IMR-90 (cell line): ENCODE data around the gene IFNLR1. TPM values are rescaled to one million over a fixed set of nuclear protein-coding genes. Genes with fewer than 3 reads are reported as not detected.

Source experiments
- ATAC-seq: fragments of 200-7000 bp; cut with Tn5 transposase; 2 replicates; pipeline ENCODE4 v1.9.1; 2020; ENCODE audit warnings: low read depth, mild to moderate bottlenecking, moderate library complexity
- BruUV-seq: library from RNA; stranded (reverse); fragments of 400-500 nt; replicated peaks from 2 replicates; lab custom pipeline; 2021; lab: Mats Ljungman, UMichigan
- CTCF ChIA-PET: fragments of 300-600 bp; formaldehyde crosslinking; extraction: SDS; loops from one replicate; lab custom pipeline; 2021; ENCODE audit warnings: antibody characterized with exemption; lab: Yijun Ruan, JAX
- POLR2A ChIA-PET: fragments of 300-600 bp; sonication (Branson Sonifier 250); formaldehyde crosslinking; loops from one replicate; lab custom pipeline; 2022; ENCODE audit warnings: antibody characterized with exemption; ENCODE audit not compliant: unreplicated experiment; lab: Charles Lee
- DNase-seq: peaks from one replicate; pipeline ENCODE4 v3.0.0; 2013
- H2AFZ ChIP-seq: replicated peaks from 2 replicates; pipeline ENCODE3; 2013; ENCODE audit warnings: low read length, mild to moderate bottlenecking; ENCODE audit not compliant: poor library complexity
- H2AK5ac ChIP-seq: 2 replicates; pipeline ENCODE4 v1.6.1; 2013; ENCODE audit warnings: low read depth, low read length, inconsistent platforms
- H2AK9ac ChIP-seq: replicated peaks from 2 replicates; pipeline ENCODE3; 2013; ENCODE audit warnings: mild to moderate bottlenecking, low read depth, low read length, moderate library complexity; ENCODE audit not compliant: poor library complexity
- H2BK120ac ChIP-seq: 2 replicates; pipeline ENCODE4 v1.6.1; 2013; ENCODE audit warnings: low read depth, low read length, inconsistent platforms
- H2BK15ac ChIP-seq: 3 replicates; pipeline ENCODE4 v1.6.1; 2013; ENCODE audit warnings: low read depth, low read length, inconsistent platforms
- H2BK20ac ChIP-seq: 2 replicates; pipeline ENCODE4 v1.6.1; 2013; ENCODE audit warnings: low read depth, mild to moderate bottlenecking, inconsistent platforms, low read length, moderate library complexity
- H2BK5ac ChIP-seq: 2 replicates; pipeline ENCODE4 v1.6.1; 2013; ENCODE audit warnings: mild to moderate bottlenecking, low read depth, low read length, inconsistent platforms; ENCODE audit not compliant: poor library complexity, severe bottlenecking
- H3K14ac ChIP-seq: replicated peaks from 2 replicates; pipeline ENCODE4 v1.6.1; 2013; ENCODE audit warnings: low read depth, low read length, inconsistent platforms
- H3K18ac ChIP-seq: 2 replicates; pipeline ENCODE4 v1.6.1; 2013; ENCODE audit warnings: low read depth, low read length, control low read depth
- H3K23ac ChIP-seq: 2 replicates; pipeline ENCODE4 v1.6.1; 2013; ENCODE audit warnings: low read depth, low read length, inconsistent platforms
- H3K27ac ChIP-seq: 2 replicates; pipeline ENCODE4 v1.5.1; 2013; ENCODE audit warnings: mild to moderate bottlenecking, control low read depth, low read length; ENCODE audit not compliant: insufficient read depth
- H3K27me3 ChIP-seq: 2 replicates; pipeline ENCODE4 v1.6.1; 2013; ENCODE audit warnings: low read length; ENCODE audit not compliant: control insufficient read depth, insufficient read depth
- H3K36me3 ChIP-seq: 2 replicates; pipeline ENCODE4 v1.6.1; 2013; ENCODE audit warnings: low read length, mixed read lengths; ENCODE audit not compliant: control insufficient read depth, insufficient read depth
- H3K4ac ChIP-seq: 2 replicates; pipeline ENCODE4 v1.6.1; 2013; ENCODE audit warnings: low read depth, low read length, inconsistent platforms
- H3K4me1 ChIP-seq: 2 replicates; pipeline ENCODE4 v1.6.1; 2013; ENCODE audit warnings: low read length, mixed read lengths; ENCODE audit not compliant: control insufficient read depth, insufficient read depth
- H3K4me2 ChIP-seq: 2 replicates; pipeline ENCODE4 v1.6.1; 2013; ENCODE audit warnings: low read depth, mild to moderate bottlenecking, control low read depth, low read length, moderate library complexity
- H3K4me3 ChIP-seq: 2 replicates; pipeline ENCODE4 v1.5.1; 2013; ENCODE audit warnings: low read depth, mild to moderate bottlenecking, control low read depth, low read length, moderate library complexity; ENCODE audit not compliant: insufficient read depth
- H3K56ac ChIP-seq: 2 replicates; pipeline ENCODE4 v1.6.1; 2013; ENCODE audit warnings: low read length, inconsistent platforms; ENCODE audit not compliant: insufficient read depth; ENCODE audit errors: extremely low read depth
- H3K79me1 ChIP-seq, 2 experiments: 2 replicates each; pipeline ENCODE4 v1.6.1; 2013; ENCODE audit warnings: low read length in 2 of 2, inconsistent platforms in 1 of 2, low read depth in 1 of 2
- H3K9ac ChIP-seq: 2 replicates; pipeline ENCODE4 v1.6.1; 2013; ENCODE audit warnings: low read depth, low read length, control low read depth
- H3K9me1 ChIP-seq: 2 replicates; pipeline ENCODE4 v1.6.1; 2013; ENCODE audit warnings: low read length, inconsistent platforms; ENCODE audit not compliant: insufficient read depth
- H3K9me3 ChIP-seq: 2 replicates; pipeline ENCODE4 v1.6.1; 2013; ENCODE audit warnings: low read length; ENCODE audit not compliant: control insufficient read depth, insufficient read depth
- H4K20me1 ChIP-seq: 2 replicates; pipeline ENCODE4 v1.6.1; 2013; ENCODE audit warnings: low read length, inconsistent platforms; ENCODE audit not compliant: insufficient read depth
- H4K5ac ChIP-seq: 2 replicates; pipeline ENCODE4 v1.6.1; 2013; ENCODE audit warnings: mild to moderate bottlenecking, low read depth, low read length, control low read depth
- H4K8ac ChIP-seq, 2 experiments: 2 replicates each; pipeline ENCODE4 v1.6.1; 2013; ENCODE audit warnings: low read depth in 2 of 2, low read length in 2 of 2, control low read depth in 1 of 2, inconsistent platforms in 1 of 2
- H4K91ac ChIP-seq: 2 replicates; pipeline ENCODE4 v1.6.1; 2013; ENCODE audit warnings: low read depth, low read length, inconsistent platforms; ENCODE audit not compliant: insufficient read depth
- BHLHE40 ChIP-seq: fragments of 150-350 bp; IDR thresholded peaks from 2 replicates; pipeline ENCODE4 v1.6.1; 2016; ENCODE audit warnings: mild to moderate bottlenecking, low read depth, low read length
- CHD1 ChIP-seq: IDR thresholded peaks from 2 replicates; pipeline ENCODE4 v1.6.1; 2012; ENCODE audit warnings: low read depth, low read length, improper control_type of control experiment
- FOS ChIP-seq: fragments of 150-350 bp; IDR thresholded peaks from 2 replicates; pipeline ENCODE4 v1.6.1; 2016; ENCODE audit warnings: low read depth, low read length
- MXI1 ChIP-seq: IDR thresholded peaks from 2 replicates; pipeline ENCODE4 v1.6.1; 2012; ENCODE audit warnings: low read depth, mild to moderate bottlenecking, low read length, moderate library complexity, borderline replicate concordance
- NFE2L2 ChIP-seq: fragments of 150-350 bp; IDR thresholded peaks from 2 replicates; pipeline ENCODE4 v1.6.1; 2016; ENCODE audit warnings: low read depth, mild to moderate bottlenecking, low read length
- RAD21 ChIP-seq: IDR thresholded peaks from 2 replicates; pipeline ENCODE4 v1.6.1; 2012; ENCODE audit warnings: low read length, improper control_type of control experiment
- RFX5 ChIP-seq: IDR thresholded peaks from 2 replicates; pipeline ENCODE4 v1.8.0; 2012; ENCODE audit warnings: low read depth, mild to moderate bottlenecking, low read length, moderate library complexity
- SMC3 ChIP-seq: fragments of 150-350 bp; IDR thresholded peaks from 2 replicates; pipeline ENCODE4 v1.6.1; 2016; ENCODE audit warnings: low read depth, mild to moderate bottlenecking, antibody characterized with exemption, low read length, moderate library complexity
- WGBS, 2 experiments: methylation state at CpG; one replicate each; pipeline versions ENCODE4 v1.1.5 to v1.1.7; 2013; ENCODE audit warnings: missing lambda C conversion rate in 2 of 2; ENCODE audit not compliant: insufficient read length in 1 of 2; ENCODE audit errors: extremely low coverage in 2 of 2; 5-methylcytosine and 5-hydroxymethylcytosine counted together
- dilution Hi-C: fragments of 300-500 bp; cut with HindIII; formaldehyde crosslinking; loops from one replicate; pipeline ENCODE4 v1.14.3; 2018; ENCODE audit warnings: low sequenced_read_pairs; ENCODE audit not compliant: unreplicated experiment
- in situ Hi-C: fragments of 300-500 bp; cut with MboI; formaldehyde crosslinking; loops from 3 replicates; pipeline ENCODE4 v1.14.3; 2019; ENCODE audit warnings: low sequenced_read_pairs, inconsistent platforms, mixed read lengths
- intact Hi-C: fragments of 100-400 bp; cut with micrococcal nuclease; formaldehyde crosslinking; loops from 2 replicates; pipeline ENCODE4 v1.10.0; 2022
- polyA plus RNA-seq, 3 experiments: library from polyadenylated mRNA; depleted of rRNA; stranded (reverse); fragments of >200 nt; gene quantifications; 2 replicates each; pipeline ENCODE4 v1.2.3, GENCODE V29; 2012; ENCODE audit warnings: low replicate concordance in 1 of 3
- total RNA-seq: library from RNA; depleted of rRNA; stranded (reverse); fragments of >200 nt; gene quantifications from 2 replicates; pipeline ENCODE4 v1.2.3, GENCODE V29; 2012
- TF ChIP-seq, protein P1 (sequence below): fragments of 150-350 bp; IDR thresholded peaks from 2 replicates; pipeline ENCODE4 v1.6.1; 2016; ENCODE audit warnings: low read depth, mild to moderate bottlenecking, low read length, moderate library complexity, borderline replicate concordance
- TF ChIP-seq, protein P2 (sequence below): fragments of 150-350 bp; IDR thresholded peaks from 2 replicates; pipeline ENCODE4 v1.6.1; 2017; ENCODE audit warnings: mild to moderate bottlenecking, antibody characterized with exemption, low read length, low read depth

Gene IFNLR1
- total and polyA plus RNA-seq, 2 of the 4 experiments (the other 2 are of a cell fraction): not detected

DNA sequence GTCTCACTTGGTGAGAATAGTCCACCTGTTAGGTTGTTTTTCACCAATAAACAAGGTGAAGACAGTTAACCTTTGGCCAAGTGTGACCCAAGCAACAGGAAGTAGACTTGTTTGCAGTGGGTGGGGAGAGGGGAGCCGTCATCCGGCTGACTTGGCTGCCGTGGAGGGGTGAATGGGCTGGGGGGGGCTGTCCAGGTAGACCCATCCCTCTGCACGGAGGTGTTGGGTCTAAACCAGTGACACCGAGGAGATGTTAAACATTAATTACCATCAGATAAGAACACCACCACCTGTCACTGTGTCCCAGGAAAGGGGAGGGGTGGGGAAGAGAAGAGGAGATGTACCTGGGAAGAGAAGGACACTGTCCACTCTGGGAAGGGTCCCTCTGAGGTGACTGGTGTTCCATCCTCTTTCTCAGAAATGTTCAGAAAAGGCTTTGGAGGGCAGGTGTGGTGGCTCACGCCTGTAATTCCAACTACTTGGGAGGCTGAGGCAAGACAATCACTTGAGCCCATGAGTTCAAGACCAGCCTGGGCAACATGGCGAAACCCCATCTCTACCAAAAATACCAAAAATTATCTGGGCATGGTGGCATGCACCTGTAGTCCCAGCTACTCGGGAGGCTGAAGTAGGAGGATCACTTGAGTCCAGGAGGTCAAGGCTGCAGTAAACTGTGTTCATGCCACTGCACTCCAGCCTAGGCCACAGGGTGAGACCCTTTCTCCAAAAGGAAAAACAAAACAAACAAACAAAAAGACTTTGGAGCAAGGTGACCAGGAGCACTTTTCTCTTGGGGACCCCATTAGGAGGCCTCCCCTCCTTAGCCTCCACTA is 68.5 kb downstream of the IFNLR1 start:
- no peak overlapping the region for H3K4me2 ChIP-seq
- H3K18ac ChIP-seq: no peak overlapping the region
- intact Hi-C loops: no loop called here
- no peak overlapping the region for H3K4me3 ChIP-seq
- ChIA-PET CTCF (no interaction called here), POLR2A (no interaction called here)
- no peak overlapping the region for H4K8ac ChIP-seq
- no peak overlapping the region for H4K91ac ChIP-seq
- no peak overlapping the region for H2AFZ ChIP-seq
- no peak for ATAC-seq
- H3K9me3 ChIP-seq: no peaks in the 10 kb centered on the region
- peaks cover 56% of the 10 kb centered on the region for H3K27me3 ChIP-seq
- no peak overlapping the region for H3K14ac ChIP-seq
- H3K27ac ChIP-seq: no peak overlapping the region
- H3K4me1 ChIP-seq: peaks cover 2% of the 10 kb centered on the region; the same call in 1 of the 2 replicates
- no peak overlapping the region for H2BK5ac ChIP-seq
- H3K79me1 ChIP-seq: no peaks in the 10 kb centered on the region
- no peak overlapping the region for H3K4ac ChIP-seq
- no peaks in the 10 kb centered on the region for H4K20me1 ChIP-seq
- no peak overlapping the region for H2BK15ac ChIP-seq
- DNase-seq: no peak
- H3K36me3 ChIP-seq: no peaks in the 10 kb centered on the region
- no peak overlapping the region for H2AK9ac ChIP-seq
- H3K23ac ChIP-seq: no peak overlapping the region
- H3K9me1 ChIP-seq: no peaks in the 10 kb centered on the region
- no peak overlapping the region for H4K5ac ChIP-seq
- dilution Hi-C loops: no loop called here
- H3K56ac ChIP-seq: no peak overlapping the region
- 80% methylated on average over 1 of the region's 8 CpGs; no CpG with 5 or more reads in 1 of the 2 experiments for whole genome bisulfite sequencing, 2 experiments
- H2BK120ac ChIP-seq: no peak overlapping the region
- in situ Hi-C loops: no loop called here
- no TSS peak for BruUV-seq
- no peak overlapping the region for H2AK5ac ChIP-seq
- TF ChIP-seq RAD21: no peak
- TF ChIP-seq, protein P1, sequence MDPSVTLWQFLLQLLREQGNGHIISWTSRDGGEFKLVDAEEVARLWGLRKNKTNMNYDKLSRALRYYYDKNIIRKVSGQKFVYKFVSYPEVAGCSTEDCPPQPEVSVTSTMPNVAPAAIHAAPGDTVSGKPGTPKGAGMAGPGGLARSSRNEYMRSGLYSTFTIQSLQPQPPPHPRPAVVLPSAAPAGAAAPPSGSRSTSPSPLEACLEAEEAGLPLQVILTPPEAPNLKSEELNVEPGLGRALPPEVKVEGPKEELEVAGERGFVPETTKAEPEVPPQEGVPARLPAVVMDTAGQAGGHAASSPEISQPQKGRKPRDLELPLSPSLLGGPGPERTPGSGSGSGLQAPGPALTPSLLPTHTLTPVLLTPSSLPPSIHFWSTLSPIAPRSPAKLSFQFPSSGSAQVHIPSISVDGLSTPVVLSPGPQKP: no peak
- TF ChIP-seq SMC3: no peak
- no peak for TF ChIP-seq FOS
- TF ChIP-seq, protein P2, sequence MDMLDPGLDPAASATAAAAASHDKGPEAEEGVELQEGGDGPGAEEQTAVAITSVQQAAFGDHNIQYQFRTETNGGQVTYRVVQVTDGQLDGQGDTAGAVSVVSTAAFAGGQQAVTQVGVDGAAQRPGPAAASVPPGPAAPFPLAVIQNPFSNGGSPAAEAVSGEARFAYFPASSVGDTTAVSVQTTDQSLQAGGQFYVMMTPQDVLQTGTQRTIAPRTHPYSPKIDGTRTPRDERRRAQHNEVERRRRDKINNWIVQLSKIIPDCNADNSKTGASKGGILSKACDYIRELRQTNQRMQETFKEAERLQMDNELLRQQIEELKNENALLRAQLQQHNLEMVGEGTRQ: no peak
- TF ChIP-seq RFX5: no peak
- TF ChIP-seq MXI1: no peak
- no peak for TF ChIP-seq NFE2L2
- TF ChIP-seq CHD1: no peak
- no peak for TF ChIP-seq BHLHE40
- H2BK20ac ChIP-seq: no peak overlapping the region
- no peak overlapping the region for H3K9ac ChIP-seq
